ENCODE data around the gene SPP2.

- TF ChIP-seq CTCF (IDR thresholded peaks at IDR 0.05; ENCODE audit: insufficient read depth, low read length): no peak
- no peak for TF ChIP-seq GABPA (IDR thresholded peaks at IDR 0.05; ENCODE audit: low read depth)
- no peak for TF ChIP-seq REST (IDR thresholded peaks at IDR 0.05; ENCODE audit: insufficient replicate concordance, low read depth)
- TF ChIP-seq SPI1 (IDR thresholded peaks at IDR 0.05; ENCODE audit: borderline replicate concordance, low read depth): no peak
- no peak for TF ChIP-seq POLR2AphosphoS5 (IDR thresholded peaks at IDR 0.05; ENCODE audit: low read depth)
These were observed 75.1 kb downstream of the SPP2 start for GRCh38 chr2:234125451-234126145.
